HFFc6 (cell line): ENCODE data around the gene TBC1D32. TPM values are rescaled to one million over a fixed set of nuclear protein-coding genes. Genes with fewer than 3 reads are reported as not detected.

Source experiments
- DNase-seq: peaks from one replicate; pipeline ENCODE4 v3.0.0-alpha.2; 2018
- H3K27ac Mint-ChIP-seq: 2 replicates; pipeline ENCODE4 v1.8.0; 2020; ENCODE audit warnings: mild to moderate bottlenecking, mixed read lengths
- H3K27me3 Mint-ChIP-seq: 2 replicates; pipeline ENCODE4 v1.8.0; 2021; ENCODE audit warnings: mild to moderate bottlenecking, moderate library complexity, mixed read lengths; ENCODE audit not compliant: insufficient read depth
- H3K36me3 Mint-ChIP-seq: 2 replicates; pipeline ENCODE4 v1.8.0; 2021; ENCODE audit warnings: low read depth, mixed read lengths
- H3K4me1 Mint-ChIP-seq: 2 replicates; pipeline ENCODE4 v1.8.0; 2020; ENCODE audit warnings: low read depth, mixed read lengths
- H3K4me3 Mint-ChIP-seq: 2 replicates; pipeline ENCODE4 v1.8.0; 2020; ENCODE audit warnings: mild to moderate bottlenecking, moderate library complexity, mixed read lengths
- H3K9me3 Mint-ChIP-seq: 2 replicates; pipeline ENCODE4 v1.8.0; 2020; ENCODE audit warnings: mild to moderate bottlenecking, mixed read lengths
- CTCF ChIP-seq: fragments of 200-600 bp; sonication (generic); IDR thresholded peaks from 2 replicates; pipeline ENCODE4 v1.5.0; 2021; ENCODE audit warnings: antibody characterized with exemption, mild to moderate bottlenecking
- total RNA-seq, 6 experiments: library from RNA; stranded (reverse); fragmentation: NEBNext Ultra II Directional; extraction: Animal tissue kit (Norgen Biotek cat#: 25700); gene quantifications; 2 replicates in 1 of 6; 3 replicates in 5 of 6; pipeline ENCODE4 v1.2.3, GENCODE V29; 2021

Gene TBC1D32
- total RNA-seq, 6 experiments from 2014 or later = 3.9 to 6.1 (median 4.6) TPM

- Mint-ChIP-seq H3K36me3 (no peaks in the 10 kb centered on the region), H3K27me3 (no peaks in the 10 kb centered on the region), H3K9me3 (peaks cover 8% of the 10 kb centered on the region), H3K4me3 (no peak overlapping the region), H3K4me1 (no peaks in the 10 kb centered on the region), H3K27ac (no peak overlapping the region)
- DNase-seq = no peak
- no peak for TF ChIP-seq CTCF
Measured at GRCh38 chr6:121040831-121041230, 293.4 kb downstream of the TBC1D32 start.

DNA sequence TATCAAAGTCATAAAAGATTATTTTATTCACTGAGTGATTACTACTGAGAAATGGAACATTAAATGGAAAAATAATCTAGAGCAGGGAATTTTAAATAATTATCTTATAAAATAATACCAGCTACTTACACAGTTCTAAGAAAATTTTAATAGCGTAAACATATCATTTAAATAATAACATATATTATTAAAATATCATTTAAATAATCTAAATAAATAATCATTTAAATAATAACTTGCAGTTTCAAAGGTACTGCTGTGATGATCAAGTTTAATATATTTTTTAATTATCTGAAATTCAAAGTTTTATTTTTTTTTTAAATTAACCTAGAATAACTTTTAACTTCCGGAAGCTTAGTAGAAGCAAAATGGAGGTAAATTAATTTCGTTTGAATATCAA, 301.2 kb downstream of the TBC1D32 start:
- H3K27ac Mint-ChIP-seq = no peak overlapping the region
- TF ChIP-seq CTCF = no peak
- H3K4me3 Mint-ChIP-seq = no peak overlapping the region
- no peaks in the 10 kb centered on the region for H3K4me1 Mint-ChIP-seq
- H3K9me3 Mint-ChIP-seq = no peaks in the 10 kb centered on the region; the same call in 1 of the 2 replicates
- H3K36me3 Mint-ChIP-seq = no peaks in the 10 kb centered on the region
- no peaks in the 10 kb centered on the region for H3K27me3 Mint-ChIP-seq
- no peak for DNase-seq

DNA sequence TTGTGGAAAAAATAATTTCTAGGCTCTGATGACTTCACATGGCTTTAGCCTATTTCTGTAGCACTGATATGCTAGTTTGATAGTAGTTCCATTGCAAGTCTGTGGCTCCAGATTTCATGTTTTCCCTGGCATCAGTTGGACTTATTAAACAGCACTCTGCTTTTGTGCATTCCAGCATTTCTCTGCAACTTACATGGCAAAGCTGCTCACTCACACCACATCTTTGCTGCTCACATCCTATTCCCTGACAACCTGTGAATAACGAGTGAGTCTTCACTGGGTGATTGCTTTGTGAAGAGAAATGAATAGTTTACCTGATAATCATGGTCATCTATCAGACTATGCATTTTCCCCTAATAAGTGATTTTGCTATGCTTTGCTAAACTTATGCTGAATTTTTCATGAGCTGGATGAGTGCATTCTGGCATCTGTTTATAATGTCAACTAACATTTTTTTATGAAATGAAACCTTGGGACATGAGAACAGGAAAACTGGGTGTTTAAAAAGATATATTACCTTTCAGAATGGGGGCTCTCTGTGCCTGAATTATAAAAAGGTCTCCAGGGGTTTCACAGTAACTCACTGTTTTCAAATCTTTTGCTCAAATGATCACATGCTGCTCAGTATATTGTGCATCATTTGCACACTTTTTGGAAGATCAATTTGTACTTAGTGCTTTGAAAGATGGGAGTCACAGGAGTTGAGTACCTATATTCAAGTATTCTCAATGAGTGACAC, 301.8 kb downstream of the TBC1D32 start:
- no peaks in the 10 kb centered on the region for H3K4me1 Mint-ChIP-seq
- no peak overlapping the region for H3K27ac Mint-ChIP-seq
- TF ChIP-seq CTCF = no peak
- no peaks in the 10 kb centered on the region for H3K36me3 Mint-ChIP-seq
- no peaks in the 10 kb centered on the region; the same call in 1 of the 2 replicates for H3K9me3 Mint-ChIP-seq
- H3K4me3 Mint-ChIP-seq = no peak overlapping the region
- DNase-seq = no peak
- H3K27me3 Mint-ChIP-seq = no peaks in the 10 kb centered on the region

Other genes starting within 250 kb of the TBC1D32 start
- 10 to 100 TPM; 80.6 to 96.4 (median 87.7) TPM for gene GJA1, start 101.2 kb upstream of the TBC1D32 start, total RNA-seq